Ascending aorta (tissue), 2 donors: ENCODE results near the gene ARID3C. TPM values are rescaled to one million over a fixed set of nuclear protein-coding genes. Genes with fewer than 3 reads are reported as not detected.

Experiments used
- DNase-seq, 2 donors: peaks; one replicate each; pipeline ENCODE4 v3.0.0-alpha.2; 2019; ENCODE audit warnings: low spot score in 2 of 2
- H3K27ac ChIP-seq, 2 donors: fragments of 200-600 bp; sonication (generic); one replicate each; pipeline ENCODE4 v1.5.1; 2016 to 2017; ENCODE audit warnings: mild to moderate bottlenecking in 1 of 2
- H3K27me3 ChIP-seq: fragments of 200-600 bp; sonication (generic); one replicate; pipeline ENCODE4 v1.5.1; 2017
- H3K36me3 ChIP-seq, 2 donors: fragments of 200-600 bp; sonication (generic); one replicate each; pipeline ENCODE4 v1.5.1; 2016
- H3K4me1 ChIP-seq, 2 donors: fragments of 200-600 bp; sonication (generic); one replicate each; pipeline ENCODE4 v1.5.1; 2016 to 2017; ENCODE audit warnings: mild to moderate bottlenecking in 1 of 2
- H3K4me3 ChIP-seq, 2 donors: fragments of 200-600 bp; sonication (generic); one replicate each; pipeline ENCODE4 v1.5.1; 2016 to 2017; ENCODE audit warnings: mild to moderate bottlenecking in 1 of 2
- H3K9me3 ChIP-seq, 2 donors: fragments of 200-600 bp; sonication (generic); one replicate each; pipeline ENCODE4 v1.5.1; 2016
- CTCF ChIP-seq, 3 experiments: fragments of 200-600 bp in 2 of 3; fragments of 450-650 bp in 1 of 3; sonication (generic) in 2 of 3; IDR thresholded peaks; one replicate each; pipeline ENCODE4 v1.5.1; 2016 to 2019; ENCODE audit warnings: antibody characterized with exemption in 3 of 3, mild to moderate bottlenecking in 1 of 3, moderate library complexity in 1 of 3
- intact Hi-C: fragments of 100-400 bp; cut with DNase I; formaldehyde crosslinking; loops from one replicate; pipeline ENCODE4 v1.15.1; 2023
- total RNA-seq: library from RNA; depleted of rRNA; stranded (reverse); fragments of >200 nt; gene quantifications from one replicate; pipeline ENCODE4 v1.1.0, GENCODE V29; 2016

Gene ARID3C
- total RNA-seq, result not detected

GRCh38 chr9:34628656-34629490 lies at the start of gene ARID3C:
Gene ARID3C (minus strand): TSS chr9:34629066. CDS start chr9:34628014, 1,052 bp downstream.
- Histone ChIP-seq H3K27ac (no peak within 1 kb of the TSS), H3K27me3 (peaks cover 12% of the 10 kb centered on the region), H3K4me3 (peak within 1 kb of the TSS; percentile 48 to 66), H3K9me3 (no peaks in the 10 kb centered on the region), H3K36me3 (no peaks in the 10 kb centered on the region), H3K4me1 (peaks cover 9% of the 10 kb centered on the region in 2 donors)
- no peak for TF ChIP-seq CTCF (IDR thresholded peaks at IDR 0.05)
- no peak for DNase-seq
- intact Hi-C loops, result no loop called here

- TF ChIP-seq CTCF (IDR thresholded peaks at IDR 0.05), result no peak
These were observed 47.0 kb upstream of the ARID3C start for GRCh38 chr9:34675869-34676268.

GRCh38 chr9:34675048-34675714 lies 46.3 kb upstream of the ARID3C start:
- H3K27ac ChIP-seq, result no peak overlapping the region
- H3K36me3 ChIP-seq, result peaks cover 0 to 3% of the 10 kb centered on the region in 2 donors
- no peaks in the 10 kb centered on the region for H3K27me3 ChIP-seq
- H3K9me3 ChIP-seq, result no peaks in the 10 kb centered on the region
- TF ChIP-seq CTCF (IDR thresholded peaks at IDR 0.05), result peak; percentile 39 to 47 (median 47)
- DNase-seq, result peak in 1 of 2 donors; percentile 84
- no peaks in the 10 kb centered on the region for H3K4me1 ChIP-seq
- no peak overlapping the region for H3K4me3 ChIP-seq
- intact Hi-C loops, result no loop called here

More at GRCh38 chr9:34675869-34676268, 47.0 kb upstream of the ARID3C start:
- Histone ChIP-seq H3K27ac (no peak overlapping the region), H3K36me3 (peaks cover 0 to 3% of the 10 kb centered on the region in 2 donors), H3K4me3 (no peak overlapping the region), H3K27me3 (no peaks in the 10 kb centered on the region), H3K4me1 (no peaks in the 10 kb centered on the region), H3K9me3 (no peaks in the 10 kb centered on the region)
- intact Hi-C loops, result no loop called here
- DNase-seq, result no peak

- H3K27ac ChIP-seq, result no peak overlapping the region
- no peak for DNase-seq
- no peak overlapping the region for H3K4me3 ChIP-seq
- H3K9me3 ChIP-seq, result no peaks in the 10 kb centered on the region
- no peaks in the 10 kb centered on the region for H3K27me3 ChIP-seq
- intact Hi-C loops, result no loop called here
- peaks cover 0 to 3% of the 10 kb centered on the region in 2 donors for H3K36me3 ChIP-seq
- TF ChIP-seq CTCF (IDR thresholded peaks at IDR 0.05), result no peak
- H3K4me1 ChIP-seq, result no peaks in the 10 kb centered on the region
These were observed 45.6 kb upstream of the ARID3C start for GRCh38 chr9:34674440-34674839.

- no peak for TF ChIP-seq CTCF (IDR thresholded peaks at IDR 0.05)
- intact Hi-C loops, result no loop called here
- Histone ChIP-seq H3K36me3 (peaks cover 3 to 6% of the 10 kb centered on the region in 2 donors), H3K4me1 (peaks cover 0 to 5% of the 10 kb centered on the region in 2 donors), H3K9me3 (no peaks in the 10 kb centered on the region), H3K27ac (no peak overlapping the region), H3K4me3 (no peak overlapping the region), H3K27me3 (no peaks in the 10 kb centered on the region)
- no peak for DNase-seq
These were observed 42.4 kb upstream of the ARID3C start for GRCh38 chr9:34671307-34671706.
